ENCODE results near the gene BTF3L4. TPM values are rescaled to one million over a fixed set of nuclear protein-coding genes. Genes with fewer than 3 reads are reported as not detected.

BTF3L4 gene
- total RNA-seq: 10 to 100 TPM; 47.5 to 66.2 (median 59.0) TPM

- peak within 1 kb of the TSS; percentile 90 to 95 for H3K27ac ChIP-seq
- peaks cover 4 to 17% of the 10 kb centered on the region in 2 donors for H3K4me1 ChIP-seq
- no peaks in the 10 kb centered on the region for H3K9me3 ChIP-seq
- peak; percentile 95 for DNase-seq (ENCODE audit: low spot score in 2 of 2)
- no peaks in the 10 kb centered on the region for H3K27me3 ChIP-seq
- intact Hi-C loops (cut with DNase I; ENCODE audit: low total_unique reads): no loop called here
- peak; percentile 74 to 85 (median 75) for TF ChIP-seq POLR2AphosphoS5 (IDR thresholded peaks at IDR 0.05)
- TF ChIP-seq CTCF (IDR thresholded peaks at IDR 0.05): no peak
- TF ChIP-seq POLR2A (IDR thresholded peaks at IDR 0.05): peak; percentile 81
- peak within 1 kb of the TSS; percentile 87 to 96 (median 89) for H3K4me3 ChIP-seq
- H3K36me3 ChIP-seq: no peaks in the 10 kb centered on the region
These were observed at the start of gene BTF3L4 for GRCh38 chr1:52056163-52056936. TSS of gene BTF3L4 (plus strand) at chr1:52056295. CDS start at chr1:52059848, 3,553 bp downstream.

GRCh38 chr1:52007215-52008002 lies 48.7 kb upstream of the BTF3L4 start:
- no peaks in the 10 kb centered on the region for H3K4me1 ChIP-seq
- no peaks in the 10 kb centered on the region for H3K36me3 ChIP-seq
- no peak overlapping the region for H3K4me3 ChIP-seq
- intact Hi-C loops (cut with DNase I; ENCODE audit: low total_unique reads): no loop called here
- H3K9me3 ChIP-seq: no peaks in the 10 kb centered on the region
- no peak overlapping the region for H3K27ac ChIP-seq
- TF ChIP-seq CTCF (IDR thresholded peaks at IDR 0.05): no peak
- TF ChIP-seq POLR2AphosphoS5 (IDR thresholded peaks at IDR 0.05): no peak
- no peak for TF ChIP-seq POLR2A (IDR thresholded peaks at IDR 0.05)
- DNase-seq (ENCODE audit: low spot score in 2 of 2): no peak
- peaks cover 0 to 5% of the 10 kb centered on the region in 2 donors for H3K27me3 ChIP-seq

- intact Hi-C loops (cut with DNase I; ENCODE audit: low total_unique reads): no loop called here
- H3K36me3 ChIP-seq: no peaks in the 10 kb centered on the region
- no peaks in the 10 kb centered on the region for H3K9me3 ChIP-seq
- TF ChIP-seq POLR2AphosphoS5 (IDR thresholded peaks at IDR 0.05): no peak
- TF ChIP-seq CTCF (IDR thresholded peaks at IDR 0.05): no peak
- no peak for TF ChIP-seq POLR2A (IDR thresholded peaks at IDR 0.05)
- DNase-seq (ENCODE audit: low spot score in 2 of 2): no peak
- no peak overlapping the region for H3K4me3 ChIP-seq
- no peak overlapping the region for H3K27ac ChIP-seq
- no peaks in the 10 kb centered on the region for H3K4me1 ChIP-seq
- H3K27me3 ChIP-seq: peaks cover 0 to 5% of the 10 kb centered on the region in 2 donors
These were observed 47.9 kb upstream of the BTF3L4 start for GRCh38 chr1:52008071-52008809.

GRCh38 chr1:52022133-52022532 lies 34.0 kb upstream of the BTF3L4 start:
- DNase-seq (ENCODE audit: low spot score in 2 of 2): no peak
- no peaks in the 10 kb centered on the region for H3K4me1 ChIP-seq
- no peaks in the 10 kb centered on the region for H3K9me3 ChIP-seq
- H3K36me3 ChIP-seq: peaks cover 10% of the 10 kb centered on the region
- H3K27ac ChIP-seq: no peak overlapping the region
- intact Hi-C loops (cut with DNase I; ENCODE audit: low total_unique reads): no loop called here
- H3K27me3 ChIP-seq: no peaks in the 10 kb centered on the region
- no peak overlapping the region for H3K4me3 ChIP-seq
- TF ChIP-seq POLR2AphosphoS5 (IDR thresholded peaks at IDR 0.05) (no peak), POLR2A (IDR thresholded peaks at IDR 0.05) (no peak), CTCF (IDR thresholded peaks at IDR 0.05) (no peak)

Measured in breast epithelium (tissue), 4 donors.